Heart right ventricle (tissue), 16 donors: ENCODE results near the gene LSM7. TPM values are rescaled to one million over a fixed set of nuclear protein-coding genes. Genes with fewer than 3 reads are reported as not detected.

ENCODE experiments used
- ATAC-seq, 8 donors: fragments of 200-7000 bp; cut with Tn5 transposase; one replicate each; pipeline ENCODE4 v1.9.1; 2020; ENCODE audit warnings: mild to moderate bottlenecking in 8 of 8, moderate library complexity in 8 of 8, moderate number of reproducible peaks in 1 of 8
- DNase-seq, 2 donors: peaks; one replicate each; pipeline ENCODE4 v3.0.0-alpha.2; 2020
- H3K27ac ChIP-seq, 10 donors: fragments of 200-600 bp; sonication (generic) in 2 of 10; one replicate each; pipeline versions ENCODE4 v1.5.0 to v1.8.0; 2020 to 2022; ENCODE audit warnings: mild to moderate bottlenecking in 3 of 10
- H3K27me3 ChIP-seq, 7 donors: fragments of 200-600 bp; one replicate each; pipeline ENCODE4 v1.8.0; 2021 to 2022; ENCODE audit warnings: mild to moderate bottlenecking in 2 of 7
- H3K36me3 ChIP-seq, 9 donors: fragments of 200-600 bp; sonication (generic) in 1 of 9; one replicate each; pipeline versions ENCODE4 v1.5.0 to v1.8.0; 2020 to 2022; ENCODE audit warnings: mild to moderate bottlenecking in 2 of 9
- H3K4me1 ChIP-seq, 9 donors: fragments of 200-600 bp; sonication (generic) in 1 of 9; one replicate each; pipeline versions ENCODE4 v1.5.0 to v1.8.0; 2020 to 2022; ENCODE audit warnings: mild to moderate bottlenecking in 4 of 9
- H3K4me3 ChIP-seq, 10 donors: fragments of 200-600 bp; sonication (generic) in 2 of 10; one replicate each; pipeline versions ENCODE4 v1.5.0 to v1.8.0; 2020 to 2022; ENCODE audit warnings: mild to moderate bottlenecking in 7 of 10, moderate library complexity in 2 of 10
- H3K9me3 ChIP-seq, 11 donors: fragments of 200-600 bp in 10 of 11; sonication (generic) in 2 of 11; one replicate each; pipeline versions ENCODE4 v1.5.0 to v1.8.0; 2013 to 2022; ENCODE audit warnings: mild to moderate bottlenecking in 2 of 11, control low read depth in 1 of 11, moderate library complexity in 1 of 11
- WGBS, 2 donors: extraction: QIAGEN DNeasy Blood & Tissue Kit; methylation state at CpG; one replicate each; pipeline ENCODE4 v1.1.7; 2013; ENCODE audit warnings: inconsistent platforms in 1 of 2; 5-methylcytosine and 5-hydroxymethylcytosine counted together
- intact Hi-C, 10 donors: fragments of 100-400 bp; cut with DNase I; formaldehyde crosslinking; loops; one replicate each; pipeline versions ENCODE4 v1.11.1 to v1.14.2; 2022
- polyA plus RNA-seq, 2 donors: library from polyadenylated mRNA; stranded (reverse); fragments of 200-250 nt; gene quantifications; one replicate each; pipeline ENCODE4 v1.2.3, GENCODE V29; 2013
- total RNA-seq, 10 donors: library from RNA; stranded (reverse); fragmentation: NEBNext Ultra II Directional in 3 of 10; extraction: Animal tissue kit (Norgen Biotek cat#: 25700) in 3 of 10; gene quantifications; one replicate each; pipeline versions ENCODE4 v1.2.1 to v1.2.4, GENCODE V29; 2021 to 2023
- TF ChIP-seq, protein P1 (sequence below), 9 donors: fragments of 200-600 bp; sonication (generic) in 2 of 9; IDR thresholded peaks; one replicate each; pipeline versions ENCODE4 v1.5.0 to v1.8.0; 2021 to 2022; ENCODE audit warnings: antibody characterized with exemption in 9 of 9, mild to moderate bottlenecking in 5 of 9, moderate library complexity in 1 of 9
- donor health status: Arrhythmogenic right ventricular cardiomyopathy.
- donor health status: ischemic (EF 13 %, LVEDD 7.1; RV severe dilation, severe dysfunction).
- donor health status: healthy with polysubstance abuse.
- donor health status: DM: no; HTN: yes; CAD: no.
- donor health status: DM: no; HTN: no; CAD: no.
- donor health status: ischemic (EF 25% LVEDD 6.9; RV normal size, moderate dysfunction).
- donor health status: ischemic (EF 25% LVEDD 5.7; RV mildly dilated, moderate dysfunction).
- donor health status: healthy.
- donor health status: DM: yes; HTN: yes; CAD: no.
- donor health status: Ischemic cardiomyopathy.
- donor health status: ischemic (EF 35%, LVEDD 5.7; RV mildly dilated, moderate dysfunction).
- donor health status: nonischemic (EF 11% LVEDD 7.7; RV severe dilation, severe dysfunction).
- donor health status: DM: yes; HTN: yes; CAD: no.
- donor health status: PGD.
- donor health status: ischemic (EF 29% LVEDD 5.4; RV normal size, mild dysfunction).
- donor health status: nonischemic (EF 23%, LVEDD 6.1; RV moderate dilation, normal function).

LSM7 gene
- total and polyA plus RNA-seq, 12 donors: 29.0 to 277 (median 38.7) TPM

DNA sequence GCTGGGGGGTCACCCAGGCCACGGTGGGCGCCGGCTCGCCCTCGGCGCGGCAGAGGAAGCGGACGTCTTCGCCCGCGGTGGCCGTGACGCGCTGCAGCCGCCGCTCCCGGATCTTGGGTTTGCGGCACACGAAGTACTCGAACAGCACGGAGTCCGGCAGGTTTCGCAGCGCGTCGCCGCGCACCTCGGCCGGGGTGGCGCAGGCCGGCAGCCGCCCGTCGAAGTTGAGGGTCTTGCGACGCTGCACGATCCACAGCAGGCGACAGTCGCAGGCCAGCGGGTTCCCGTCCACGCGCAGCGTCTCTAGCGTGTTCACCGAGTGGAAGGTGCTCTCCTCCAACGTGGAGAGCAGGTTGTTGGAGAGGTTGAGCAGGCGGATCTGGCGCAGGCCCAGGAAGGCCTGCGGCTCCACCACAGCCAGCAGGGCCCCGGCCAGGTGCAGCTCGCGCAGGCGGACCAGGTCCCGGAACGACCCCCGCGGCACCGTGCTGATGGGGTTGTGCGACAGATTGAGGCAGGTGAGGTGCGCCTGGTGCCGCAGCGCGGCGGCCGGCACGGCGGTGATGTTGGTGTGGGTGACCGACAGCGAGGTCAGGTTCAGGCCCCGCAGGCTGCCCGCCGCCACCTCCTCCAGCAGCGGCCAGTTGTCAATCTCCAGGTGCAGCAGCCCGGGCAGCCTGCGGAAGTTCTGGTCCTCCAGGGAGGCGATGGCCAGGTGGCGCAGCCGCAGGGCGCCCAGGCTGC is 37.8 kb downstream of the LSM7 start:
- TF ChIP-seq, protein P1, sequence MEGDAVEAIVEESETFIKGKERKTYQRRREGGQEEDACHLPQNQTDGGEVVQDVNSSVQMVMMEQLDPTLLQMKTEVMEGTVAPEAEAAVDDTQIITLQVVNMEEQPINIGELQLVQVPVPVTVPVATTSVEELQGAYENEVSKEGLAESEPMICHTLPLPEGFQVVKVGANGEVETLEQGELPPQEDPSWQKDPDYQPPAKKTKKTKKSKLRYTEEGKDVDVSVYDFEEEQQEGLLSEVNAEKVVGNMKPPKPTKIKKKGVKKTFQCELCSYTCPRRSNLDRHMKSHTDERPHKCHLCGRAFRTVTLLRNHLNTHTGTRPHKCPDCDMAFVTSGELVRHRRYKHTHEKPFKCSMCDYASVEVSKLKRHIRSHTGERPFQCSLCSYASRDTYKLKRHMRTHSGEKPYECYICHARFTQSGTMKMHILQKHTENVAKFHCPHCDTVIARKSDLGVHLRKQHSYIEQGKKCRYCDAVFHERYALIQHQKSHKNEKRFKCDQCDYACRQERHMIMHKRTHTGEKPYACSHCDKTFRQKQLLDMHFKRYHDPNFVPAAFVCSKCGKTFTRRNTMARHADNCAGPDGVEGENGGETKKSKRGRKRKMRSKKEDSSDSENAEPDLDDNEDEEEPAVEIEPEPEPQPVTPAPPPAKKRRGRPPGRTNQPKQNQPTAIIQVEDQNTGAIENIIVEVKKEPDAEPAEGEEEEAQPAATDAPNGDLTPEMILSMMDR (IDR thresholded peaks at IDR 0.05): no peak
- Histone ChIP-seq H3K27me3 (peaks cover 25 to 81% (median 62%) of the 10 kb centered on the region in 7 donors), H3K4me3 (peak overlapping the region; percentile 10 to 63 (median 40)), H3K9me3 (no peaks in the 10 kb centered on the region), H3K36me3 (no peaks in the 10 kb centered on the region), H3K27ac (peak overlapping the region in 3 of 10 donors; percentile 36 to 91 (median 48)), H3K4me1 (peaks cover 21 to 62% (median 35%) of the 10 kb centered on the region in 9 donors)
- intact Hi-C loops: no loop called here
- no peak for DNase-seq
- 2 to 3% methylated on average over 79 to 82 of the region's 82 CpGs for WGBS, 2 donors
- peak in 1 of 8 donors; percentile 2 for ATAC-seq

DNA sequence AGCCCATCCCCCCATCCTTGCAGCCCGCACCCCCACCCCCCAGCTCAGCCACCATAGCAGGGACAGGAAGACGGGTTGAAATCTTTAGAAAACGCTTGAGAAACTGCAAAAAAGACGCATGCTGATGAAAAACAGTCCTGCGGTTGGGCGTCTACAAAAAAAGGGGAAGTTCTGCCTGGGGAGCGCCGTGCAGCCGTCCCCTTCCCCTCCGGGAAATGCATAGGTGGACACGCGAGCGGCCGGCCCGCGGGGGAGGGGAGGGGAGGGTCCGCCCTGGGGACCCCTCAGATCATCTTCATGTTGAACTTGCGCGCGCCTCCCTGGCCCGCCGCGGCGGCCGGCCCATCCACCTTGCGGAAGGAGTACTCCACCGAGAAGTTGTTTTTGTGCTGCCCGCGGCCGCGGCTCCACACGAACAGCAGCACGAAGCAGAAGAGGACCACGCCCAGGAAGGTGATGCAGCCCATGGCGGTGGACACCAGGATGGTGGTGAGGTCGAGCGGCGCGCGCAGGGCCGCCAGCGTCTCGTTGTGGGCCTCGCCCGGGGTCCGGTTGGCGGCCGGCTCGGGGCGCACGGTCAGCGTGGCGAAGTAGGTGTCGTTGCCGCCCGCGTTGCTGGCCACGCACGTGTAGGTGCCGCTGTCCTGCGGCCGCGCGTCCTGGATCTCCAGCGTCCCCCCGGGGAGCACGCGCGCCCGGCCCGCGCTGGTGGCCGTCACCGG is 38.5 kb downstream of the LSM7 start:
- peak in 5 of 8 donors; percentile 22 to 58 (median 34) for ATAC-seq
- DNase-seq: no peak
- TF ChIP-seq, protein P1 (IDR thresholded peaks at IDR 0.05): no peak
- H3K4me3 ChIP-seq: peak overlapping the region; percentile 10 to 63 (median 40)
- H3K27me3 ChIP-seq: peaks cover 25 to 85% (median 62%) of the 10 kb centered on the region in 7 donors
- H3K27ac ChIP-seq: peak overlapping the region in 4 of 10 donors; percentile 36 to 91 (median 42)
- WGBS, 2 donors: 0 to 1% methylated on average over 55 to 73 of the region's 74 CpGs
- H3K4me1 ChIP-seq: peaks cover 21 to 55% (median 32%) of the 10 kb centered on the region in 9 donors
- no peaks in the 10 kb centered on the region for H3K36me3 ChIP-seq
- intact Hi-C loops: loop anchor here in 2 of 10 donors (10.0 kb wide), 2 partner anchors 95 to 105 kb away; no protein-coding TSS in a partner anchor
- H3K9me3 ChIP-seq: no peaks in the 10 kb centered on the region

DNA sequence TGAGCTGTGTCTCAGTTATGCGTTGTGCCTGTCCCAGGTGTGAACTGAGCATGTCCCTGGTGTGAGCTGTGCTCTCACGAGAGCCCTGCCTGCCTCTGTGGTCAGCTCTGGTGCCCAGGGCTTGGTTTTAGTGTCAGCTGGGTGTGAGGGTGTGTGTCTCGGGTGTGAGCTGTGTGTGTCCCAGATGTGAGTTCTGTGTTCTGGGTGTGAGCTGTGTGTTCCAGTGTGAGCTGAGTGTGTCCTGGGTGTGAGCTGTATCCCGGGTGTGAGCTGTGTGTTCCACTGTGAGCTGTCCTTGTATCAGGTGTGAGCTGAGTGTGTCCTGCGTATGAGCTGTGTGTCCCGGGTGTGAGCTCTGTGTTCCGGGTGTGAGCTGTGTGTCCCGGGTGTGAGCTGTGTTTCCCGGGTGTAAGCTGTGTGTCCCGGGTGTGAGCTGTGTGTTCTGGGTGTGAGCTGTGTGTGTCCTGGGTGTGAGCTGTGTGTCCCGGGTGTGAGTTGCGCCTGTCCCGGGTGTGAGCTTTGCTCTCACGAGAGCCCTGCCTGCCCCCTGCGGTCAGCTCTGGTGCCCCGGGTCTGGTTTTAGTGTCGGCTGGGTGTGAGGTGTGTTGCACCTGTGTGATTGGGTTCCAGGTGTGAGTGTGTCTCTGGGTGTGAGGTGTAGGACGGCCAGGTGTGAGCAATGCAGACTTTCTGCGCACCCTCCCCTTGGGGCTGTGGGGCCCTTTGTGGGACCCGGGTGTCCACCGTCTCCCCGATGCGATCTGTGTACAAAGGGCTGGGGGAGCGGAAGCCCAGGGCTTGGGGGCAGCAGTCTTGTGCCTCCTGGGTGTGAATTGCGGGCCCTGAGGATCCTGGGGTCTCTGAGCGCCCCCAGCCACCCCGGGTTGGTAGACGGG is 39.3 kb downstream of the LSM7 start:
- DNase-seq (no peak), ATAC-seq (peak in 3 of 8 donors; percentile 5 to 11 (median 9))
- TF ChIP-seq, protein P1 (IDR thresholded peaks at IDR 0.05): no peak
- WGBS, 2 donors: 60 to 62% methylated on average over 28 of the region's 28 CpGs
- Histone ChIP-seq H3K27me3 (peaks cover 25 to 81% (median 61%) of the 10 kb centered on the region in 7 donors), H3K9me3 (no peaks in the 10 kb centered on the region), H3K4me1 (peaks cover 16 to 47% (median 23%) of the 10 kb centered on the region in 9 donors), H3K36me3 (no peaks in the 10 kb centered on the region), H3K4me3 (peak overlapping the region in 2 of 10 donors; percentile 38 to 63), H3K27ac (peak overlapping the region in 3 of 10 donors; percentile 36 to 91 (median 48))
- intact Hi-C loops: loop anchor here in 2 of 10 donors (10.0 kb wide), 2 partner anchors 96 to 106 kb away; no protein-coding TSS in a partner anchor
